Measurements from ENCODE around the gene COL15A1. TPM values are rescaled to one million over a fixed set of nuclear protein-coding genes. Genes with fewer than 3 reads are reported as not detected.

COL15A1 gene
- total RNA-seq, 1 experiment from 2014 or later, result not detected

- peaks cover 38% of the 10 kb centered on the region for H3K27me3 Mint-ChIP-seq (ENCODE audit: insufficient read depth, unreplicated experiment)
- H3K9me3 Mint-ChIP-seq (ENCODE audit: unreplicated experiment), result no peaks in the 10 kb centered on the region
- peak; percentile 57 for DNase-seq (ENCODE audit: unreplicated experiment)
- ChIA-PET POLR2A (interaction anchor here (0.7 kb wide), 1 partner anchor 168 kb away, joined by 4 read pairs; no protein-coding TSS in a partner anchor), CTCF (interaction anchor here (0.5 to 11.2 kb wide), 28 partner anchors 9 to 1478 kb away, joined by 3 to 226 read pairs (median 4); no protein-coding TSS in a partner anchor)
- peaks cover 2% of the 10 kb centered on the region for H3K4me1 Mint-ChIP-seq (ENCODE audit: insufficient read depth, unreplicated experiment)
- no peak overlapping the region for H3K4me3 Mint-ChIP-seq (ENCODE audit: unreplicated experiment)
- H3K36me3 Mint-ChIP-seq (ENCODE audit: insufficient read depth, unreplicated experiment), result peaks cover 6% of the 10 kb centered on the region
- peak; percentile 66 for TF ChIP-seq CTCF (IDR thresholded peaks at IDR 0.05; ENCODE audit: unreplicated experiment)
- H3K27ac Mint-ChIP-seq (ENCODE audit: low read depth, unreplicated experiment), result no peak overlapping the region
- BruUV-seq (replicated peaks), result no TSS peak
- intact Hi-C loops (cut with micrococcal nuclease), result loop anchor here (1.0 kb wide), 2 partner anchors 140 to 162 kb away; no protein-coding TSS in a partner anchor
Measured at GRCh38 chr9:99000476-99001395, 57.0 kb downstream of the COL15A1 start.

DNA sequence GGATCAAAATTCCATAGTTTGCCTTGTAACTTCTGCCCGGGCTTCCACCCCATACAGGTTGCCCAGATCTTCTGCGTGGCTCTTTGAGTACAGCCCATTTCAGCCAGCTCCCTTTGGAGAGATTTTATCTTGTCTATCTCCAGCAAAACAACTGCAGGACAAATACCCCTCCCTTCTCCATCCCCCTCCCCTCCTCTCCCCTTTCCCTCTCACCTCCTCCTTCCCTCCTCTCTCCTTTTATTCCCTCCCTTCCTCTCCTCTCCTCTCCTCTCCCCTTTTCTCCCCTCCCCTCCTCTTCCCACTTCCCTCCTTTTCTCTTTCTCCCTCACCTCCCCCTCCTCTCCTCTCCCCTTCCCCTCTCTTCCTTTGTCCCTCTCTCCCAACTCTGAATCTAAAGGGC, 58.2 kb downstream of the COL15A1 start:
- Mint-ChIP-seq H3K4me3 (ENCODE audit: unreplicated experiment) (no peak overlapping the region), H3K9me3 (ENCODE audit: unreplicated experiment) (no peaks in the 10 kb centered on the region), H3K4me1 (ENCODE audit: insufficient read depth, unreplicated experiment) (no peaks in the 10 kb centered on the region), H3K36me3 (ENCODE audit: insufficient read depth, unreplicated experiment) (peaks cover 2% of the 10 kb centered on the region), H3K27me3 (ENCODE audit: insufficient read depth, unreplicated experiment) (peaks cover 35% of the 10 kb centered on the region), H3K27ac (ENCODE audit: low read depth, unreplicated experiment) (no peak overlapping the region)
- CTCF ChIA-PET, result interaction anchor here (0.6 to 11.2 kb wide), 12 partner anchors 12 to 154 kb away, joined by 3 to 226 read pairs (median 7); no protein-coding TSS in a partner anchor
- intact Hi-C loops (cut with micrococcal nuclease), result no loop called here
- POLR2A ChIA-PET, result no interaction called here
- no peak for TF ChIP-seq CTCF (IDR thresholded peaks at IDR 0.05; ENCODE audit: unreplicated experiment)
- BruUV-seq (replicated peaks), result no TSS peak
- DNase-seq (ENCODE audit: unreplicated experiment), result no peak

DNA sequence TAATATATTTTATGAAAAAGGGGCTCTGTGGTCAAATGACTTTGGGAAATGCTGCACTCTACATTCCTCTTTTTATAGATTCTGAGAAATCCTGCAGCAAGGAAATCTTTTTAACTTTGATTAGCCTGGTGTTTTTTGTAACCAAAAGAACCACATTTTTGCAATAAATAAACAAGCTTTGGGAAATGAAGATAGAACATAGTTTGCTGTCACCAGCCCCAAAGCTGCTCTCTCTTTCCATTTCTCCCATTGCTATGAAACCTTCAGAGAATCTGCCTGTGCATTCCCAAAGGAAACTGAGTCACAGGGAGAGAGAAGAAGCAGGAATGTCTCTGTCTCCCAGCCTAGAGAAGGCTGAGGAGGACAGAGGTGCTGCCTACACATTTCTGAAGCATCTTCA, 59.0 kb downstream of the COL15A1 start:
- H3K4me1 Mint-ChIP-seq (ENCODE audit: insufficient read depth, unreplicated experiment), result no peaks in the 10 kb centered on the region
- BruUV-seq (replicated peaks), result no TSS peak
- H3K27me3 Mint-ChIP-seq (ENCODE audit: insufficient read depth, unreplicated experiment), result peaks cover 32% of the 10 kb centered on the region
- POLR2A ChIA-PET, result interaction anchor here (0.9 kb wide), 1 partner anchor 9 kb away, joined by 4 read pairs; no protein-coding TSS in a partner anchor
- no peak overlapping the region for H3K4me3 Mint-ChIP-seq (ENCODE audit: unreplicated experiment)
- CTCF ChIA-PET, result interaction anchor here (0.6 to 11.2 kb wide), 10 partner anchors 11 to 370 kb away, joined by 3 to 226 read pairs (median 4); no protein-coding TSS in a partner anchor
- H3K36me3 Mint-ChIP-seq (ENCODE audit: insufficient read depth, unreplicated experiment), result no peaks in the 10 kb centered on the region
- no peak for TF ChIP-seq CTCF (IDR thresholded peaks at IDR 0.05; ENCODE audit: unreplicated experiment)
- no peaks in the 10 kb centered on the region for H3K9me3 Mint-ChIP-seq (ENCODE audit: unreplicated experiment)
- DNase-seq (ENCODE audit: unreplicated experiment), result no peak
- H3K27ac Mint-ChIP-seq (ENCODE audit: low read depth, unreplicated experiment), result no peak overlapping the region
- intact Hi-C loops (cut with micrococcal nuclease), result no loop called here

DNA sequence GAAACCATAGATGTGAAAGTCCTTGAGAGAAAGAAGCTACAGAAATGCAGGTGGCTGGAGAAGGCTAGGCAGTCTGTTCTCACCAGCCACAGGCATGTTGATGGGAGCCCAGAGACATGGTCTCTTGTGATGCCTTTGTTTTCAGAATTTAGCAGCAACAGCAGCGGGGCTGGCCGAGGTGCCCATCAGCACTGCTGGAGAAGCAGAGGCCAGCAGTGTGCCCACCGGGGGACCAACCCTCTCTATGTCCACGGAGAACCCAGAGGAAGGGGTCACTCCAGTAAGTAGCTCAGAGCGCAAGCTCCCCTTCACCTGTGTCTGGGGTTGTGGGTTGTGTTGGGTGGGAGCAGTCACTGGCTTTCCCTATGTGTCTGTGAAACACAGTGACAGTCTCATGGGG, 59.6 kb downstream of the COL15A1 start:
- Mint-ChIP-seq H3K4me3 (ENCODE audit: unreplicated experiment) (no peak overlapping the region), H3K36me3 (ENCODE audit: insufficient read depth, unreplicated experiment) (no peaks in the 10 kb centered on the region), H3K9me3 (ENCODE audit: unreplicated experiment) (no peaks in the 10 kb centered on the region), H3K27me3 (ENCODE audit: insufficient read depth, unreplicated experiment) (peaks cover 32% of the 10 kb centered on the region), H3K27ac (ENCODE audit: low read depth, unreplicated experiment) (no peak overlapping the region), H3K4me1 (ENCODE audit: insufficient read depth, unreplicated experiment) (no peaks in the 10 kb centered on the region)
- no peak for TF ChIP-seq CTCF (IDR thresholded peaks at IDR 0.05; ENCODE audit: unreplicated experiment)
- intact Hi-C loops (cut with micrococcal nuclease), result no loop called here
- POLR2A ChIA-PET, result interaction anchor here (0.9 kb wide), 1 partner anchor 8 kb away, joined by 4 read pairs; no protein-coding TSS in a partner anchor
- CTCF ChIA-PET, result interaction anchor here (0.6 to 11.2 kb wide), 8 partner anchors 12 to 369 kb away, joined by 3 to 226 read pairs (median 4); no protein-coding TSS in a partner anchor
- BruUV-seq (replicated peaks), result no TSS peak
- no peak for DNase-seq (ENCODE audit: unreplicated experiment)

Data from MCF 10A (cell line).